ENCODE results near the gene PEX11G.

PEX11G gene

DNA sequence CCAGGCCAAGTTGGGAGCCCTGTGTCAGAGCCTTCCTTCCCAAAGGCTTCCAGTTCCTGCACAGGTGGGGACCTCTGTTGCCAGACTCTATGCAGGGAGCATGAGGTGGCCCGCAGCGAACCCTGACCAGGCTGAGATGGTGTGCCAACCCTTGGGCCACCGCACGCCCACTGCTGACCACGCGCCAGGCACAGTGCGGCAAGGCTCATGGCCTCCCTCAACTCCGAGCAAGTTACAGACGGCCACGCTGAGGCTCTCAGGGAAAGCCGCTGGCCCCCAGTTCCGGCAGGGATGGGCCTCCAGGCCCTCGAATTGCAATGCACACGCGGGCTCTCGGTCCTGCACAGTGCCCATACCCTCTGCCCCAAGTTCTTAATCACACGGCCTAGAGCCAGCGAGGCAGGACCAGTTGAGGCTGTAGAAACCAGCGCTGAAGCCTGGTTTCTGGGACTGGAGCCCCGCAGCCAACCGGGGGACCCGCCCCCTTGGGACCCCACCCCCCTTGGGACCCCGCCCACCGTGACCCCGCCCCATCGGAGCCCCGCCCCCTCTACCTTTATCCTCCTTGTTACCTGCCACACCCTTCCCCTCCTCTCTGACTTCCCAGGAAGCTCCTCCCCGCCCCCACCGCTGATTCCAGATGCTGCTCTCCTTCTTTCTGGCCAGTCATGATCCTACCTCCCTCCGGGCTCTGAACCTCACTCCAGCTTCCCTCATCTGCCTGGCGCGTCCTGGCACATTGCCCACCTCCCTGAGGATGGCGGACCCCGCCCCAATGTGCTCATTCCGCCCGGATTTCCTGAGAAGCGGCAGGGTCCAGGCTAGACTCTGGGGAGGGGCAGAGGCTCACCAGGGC, 6.0 kb downstream of the PEX11G start:
- no peak for DNase-seq (ENCODE audit: low read depth in 1 of 2, low spot score in 1 of 2)
- Histone ChIP-seq H3K4me3 (replicated peaks; ENCODE audit: insufficient read depth, low read length) (no peak overlapping the region), H3K27ac (replicated peaks) (no peak overlapping the region), H3K27me3 (ENCODE audit: insufficient read depth, poor library complexity, severe bottlenecking) (peaks cover 6% of the 10 kb centered on the region)
- TF ChIP-seq, protein P1, sequence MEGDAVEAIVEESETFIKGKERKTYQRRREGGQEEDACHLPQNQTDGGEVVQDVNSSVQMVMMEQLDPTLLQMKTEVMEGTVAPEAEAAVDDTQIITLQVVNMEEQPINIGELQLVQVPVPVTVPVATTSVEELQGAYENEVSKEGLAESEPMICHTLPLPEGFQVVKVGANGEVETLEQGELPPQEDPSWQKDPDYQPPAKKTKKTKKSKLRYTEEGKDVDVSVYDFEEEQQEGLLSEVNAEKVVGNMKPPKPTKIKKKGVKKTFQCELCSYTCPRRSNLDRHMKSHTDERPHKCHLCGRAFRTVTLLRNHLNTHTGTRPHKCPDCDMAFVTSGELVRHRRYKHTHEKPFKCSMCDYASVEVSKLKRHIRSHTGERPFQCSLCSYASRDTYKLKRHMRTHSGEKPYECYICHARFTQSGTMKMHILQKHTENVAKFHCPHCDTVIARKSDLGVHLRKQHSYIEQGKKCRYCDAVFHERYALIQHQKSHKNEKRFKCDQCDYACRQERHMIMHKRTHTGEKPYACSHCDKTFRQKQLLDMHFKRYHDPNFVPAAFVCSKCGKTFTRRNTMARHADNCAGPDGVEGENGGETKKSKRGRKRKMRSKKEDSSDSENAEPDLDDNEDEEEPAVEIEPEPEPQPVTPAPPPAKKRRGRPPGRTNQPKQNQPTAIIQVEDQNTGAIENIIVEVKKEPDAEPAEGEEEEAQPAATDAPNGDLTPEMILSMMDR (IDR thresholded peaks at IDR 0.05; ENCODE audit: insufficient read depth, low read length): no peak
- TF ChIP-seq, protein P2, sequence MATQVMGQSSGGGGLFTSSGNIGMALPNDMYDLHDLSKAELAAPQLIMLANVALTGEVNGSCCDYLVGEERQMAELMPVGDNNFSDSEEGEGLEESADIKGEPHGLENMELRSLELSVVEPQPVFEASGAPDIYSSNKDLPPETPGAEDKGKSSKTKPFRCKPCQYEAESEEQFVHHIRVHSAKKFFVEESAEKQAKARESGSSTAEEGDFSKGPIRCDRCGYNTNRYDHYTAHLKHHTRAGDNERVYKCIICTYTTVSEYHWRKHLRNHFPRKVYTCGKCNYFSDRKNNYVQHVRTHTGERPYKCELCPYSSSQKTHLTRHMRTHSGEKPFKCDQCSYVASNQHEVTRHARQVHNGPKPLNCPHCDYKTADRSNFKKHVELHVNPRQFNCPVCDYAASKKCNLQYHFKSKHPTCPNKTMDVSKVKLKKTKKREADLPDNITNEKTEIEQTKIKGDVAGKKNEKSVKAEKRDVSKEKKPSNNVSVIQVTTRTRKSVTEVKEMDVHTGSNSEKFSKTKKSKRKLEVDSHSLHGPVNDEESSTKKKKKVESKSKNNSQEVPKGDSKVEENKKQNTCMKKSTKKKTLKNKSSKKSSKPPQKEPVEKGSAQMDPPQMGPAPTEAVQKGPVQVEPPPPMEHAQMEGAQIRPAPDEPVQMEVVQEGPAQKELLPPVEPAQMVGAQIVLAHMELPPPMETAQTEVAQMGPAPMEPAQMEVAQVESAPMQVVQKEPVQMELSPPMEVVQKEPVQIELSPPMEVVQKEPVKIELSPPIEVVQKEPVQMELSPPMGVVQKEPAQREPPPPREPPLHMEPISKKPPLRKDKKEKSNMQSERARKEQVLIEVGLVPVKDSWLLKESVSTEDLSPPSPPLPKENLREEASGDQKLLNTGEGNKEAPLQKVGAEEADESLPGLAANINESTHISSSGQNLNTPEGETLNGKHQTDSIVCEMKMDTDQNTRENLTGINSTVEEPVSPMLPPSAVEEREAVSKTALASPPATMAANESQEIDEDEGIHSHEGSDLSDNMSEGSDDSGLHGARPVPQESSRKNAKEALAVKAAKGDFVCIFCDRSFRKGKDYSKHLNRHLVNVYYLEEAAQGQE (IDR thresholded peaks at IDR 0.05; ENCODE audit: insufficient replicate concordance, low read depth): no peak
- TF ChIP-seq SPI1 (IDR thresholded peaks at IDR 0.05; ENCODE audit: borderline replicate concordance, low read depth) (no peak), POLR2AphosphoS5 (IDR thresholded peaks at IDR 0.05; ENCODE audit: low read depth) (no peak), GABPA (IDR thresholded peaks at IDR 0.05; ENCODE audit: low read depth) (no peak)

DNA sequence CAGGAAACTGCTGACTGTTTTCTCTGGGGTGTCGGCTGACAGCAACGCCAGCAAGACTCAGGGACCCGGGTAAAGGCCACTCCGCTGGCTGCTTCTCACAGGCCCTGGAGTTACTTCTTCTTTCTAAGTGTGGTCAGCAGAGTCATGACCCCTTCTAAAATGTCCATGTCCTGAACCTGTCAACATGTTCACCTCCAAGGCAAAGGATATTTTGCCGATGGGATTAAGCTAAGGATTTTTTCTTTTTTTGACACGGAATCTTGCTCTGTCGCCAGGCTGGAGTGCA, 7.9 kb downstream of the PEX11G start:
- H3K4me3 ChIP-seq (replicated peaks; ENCODE audit: insufficient read depth, low read length): no peak overlapping the region
- TF ChIP-seq, protein P2 (IDR thresholded peaks at IDR 0.05; ENCODE audit: insufficient replicate concordance, low read depth): no peak
- TF ChIP-seq POLR2AphosphoS5 (IDR thresholded peaks at IDR 0.05; ENCODE audit: low read depth) (no peak), GABPA (IDR thresholded peaks at IDR 0.05; ENCODE audit: low read depth) (no peak), SPI1 (IDR thresholded peaks at IDR 0.05; ENCODE audit: borderline replicate concordance, low read depth) (no peak)
- TF ChIP-seq, protein P1 (IDR thresholded peaks at IDR 0.05; ENCODE audit: insufficient read depth, low read length): no peak
- no peak for DNase-seq (ENCODE audit: low read depth in 1 of 2, low spot score in 1 of 2)
- H3K27ac ChIP-seq (replicated peaks): no peak overlapping the region
- H3K27me3 ChIP-seq (ENCODE audit: insufficient read depth, poor library complexity, severe bottlenecking): peaks cover 6% of the 10 kb centered on the region

DNA sequence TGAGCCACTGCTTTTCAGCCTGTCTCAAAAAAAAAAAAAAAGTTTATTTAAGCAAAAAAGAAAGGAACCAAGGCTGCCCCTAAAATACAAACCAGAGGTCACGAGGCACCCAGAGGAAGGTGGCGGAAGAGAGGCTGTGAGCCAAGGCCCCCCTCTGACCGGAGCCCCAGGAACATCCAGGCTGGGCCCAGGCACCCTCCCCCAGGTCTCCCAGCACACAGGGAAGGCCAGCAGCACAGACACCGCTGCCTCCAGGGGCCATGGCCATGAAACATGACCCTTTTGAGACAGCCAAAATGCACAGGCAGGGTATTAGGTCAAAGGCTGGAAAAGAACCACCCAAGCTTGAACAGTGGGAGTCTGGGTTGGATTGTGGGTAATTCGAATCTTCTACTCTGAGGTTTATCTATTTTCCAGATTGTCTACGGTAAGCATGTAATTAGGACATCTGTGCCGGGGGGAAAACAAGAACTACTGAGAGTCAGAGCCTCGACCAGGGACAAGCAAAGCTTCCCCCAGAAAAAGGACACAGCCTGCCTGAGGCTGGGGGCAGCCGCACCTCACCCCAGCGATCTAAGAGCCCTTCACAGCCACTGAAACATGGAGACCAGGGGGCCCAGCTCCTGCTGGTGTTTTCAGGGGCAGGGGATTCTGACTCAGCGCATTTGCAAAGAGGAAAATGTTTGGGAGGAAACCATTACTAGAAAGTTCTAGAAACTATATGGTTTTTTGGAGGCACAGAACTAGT, 8.4 kb downstream of the PEX11G start:
- Histone ChIP-seq H3K27me3 (ENCODE audit: insufficient read depth, poor library complexity, severe bottlenecking) (peaks cover 6% of the 10 kb centered on the region), H3K4me3 (replicated peaks; ENCODE audit: insufficient read depth, low read length) (no peak overlapping the region), H3K27ac (replicated peaks) (no peak overlapping the region)
- no peak for DNase-seq (ENCODE audit: low read depth in 1 of 2, low spot score in 1 of 2)
- TF ChIP-seq POLR2AphosphoS5 (IDR thresholded peaks at IDR 0.05; ENCODE audit: low read depth) (no peak), GABPA (IDR thresholded peaks at IDR 0.05; ENCODE audit: low read depth) (no peak), SPI1 (IDR thresholded peaks at IDR 0.05; ENCODE audit: borderline replicate concordance, low read depth) (no peak)
- TF ChIP-seq, protein P2 (IDR thresholded peaks at IDR 0.05; ENCODE audit: insufficient replicate concordance, low read depth): no peak
- TF ChIP-seq, protein P1 (IDR thresholded peaks at IDR 0.05; ENCODE audit: insufficient read depth, low read length): no peak
